GM12878 (cell line): ENCODE data around the gene NRM. TPM values are rescaled to one million over a fixed set of nuclear protein-coding genes. Genes with fewer than 3 reads are reported as not detected.

Experiments
- ATAC-seq: fragments of 200-7000 bp; cut with Tn5 transposase; 3 replicates; pipeline ENCODE4 v1.9.1; 2020; ENCODE audit warnings: mild to moderate bottlenecking, moderate library complexity
- BruUV-seq: library from RNA; stranded (reverse); fragments of 400-500 nt; replicated peaks from 2 replicates; lab custom pipeline; 2021; lab: Mats Ljungman, UMichigan
- CTCF ChIA-PET: fragments of 300-600 bp; sonication (Branson Sonifier 250); formaldehyde crosslinking; extraction: SDS; loops from one replicate; lab custom pipeline; 2021; ENCODE audit warnings: inconsistent platforms; lab: Yijun Ruan, JAX
- POLR2A ChIA-PET: fragments of 350-600 bp; formaldehyde crosslinking; extraction: SDS; loops from one replicate; lab custom pipeline; 2021; ENCODE audit warnings: inconsistent platforms; lab: Charles Lee
- RAD21 ChIA-PET: fragments of 300-600 bp; sonication (Branson Sonifier 250); formaldehyde crosslinking; loops from one replicate; lab custom pipeline; 2023; ENCODE audit warnings: antibody characterized with exemption; ENCODE audit not compliant: unreplicated experiment; lab: Charles Lee
- SMC1A ChIA-PET: fragments of 300-600 bp; sonication (Branson Sonifier 250); formaldehyde crosslinking; loops from one replicate; lab custom pipeline; 2023; ENCODE audit not compliant: unreplicated experiment, uncharacterized antibody; lab: Charles Lee
- DNase-seq: peaks from one replicate; pipeline ENCODE4 v3.0.0-alpha.2; 2011; ENCODE audit warnings: low read depth, low spot score
- FAIRE-seq: peaks from 3 replicates; lab custom pipeline; 2011; peaks lifted over from hg19 to GRCh38; lab: Jason Lieb, UNC
- H2AFZ ChIP-seq: 2 replicates; pipeline ENCODE4 v1.6.0; 2011; ENCODE audit warnings: low read depth, low read length, control low read depth; ENCODE audit not compliant: control insufficient read depth
- H3K27ac ChIP-seq: 2 replicates; pipeline ENCODE4 v1.5.1; 2011; ENCODE audit warnings: control low read depth; ENCODE audit not compliant: control insufficient read depth, insufficient read depth
- H3K27me3 ChIP-seq, 2 experiments: replicated peaks in 1 of 2; 2 replicates each; pipeline versions ENCODE4 v1.6.0 to v1.6.1; 2011; ENCODE audit warnings: low read length in 1 of 2; ENCODE audit not compliant: control insufficient read depth in 2 of 2, insufficient read depth in 2 of 2
- H3K36me3 ChIP-seq, 2 experiments: 2 replicates each; pipeline ENCODE4 v1.5.1; 2011; ENCODE audit warnings: low read length in 1 of 2; ENCODE audit not compliant: control insufficient read depth in 2 of 2, insufficient read depth in 2 of 2
- H3K4me1 ChIP-seq: 2 replicates; pipeline ENCODE4 v1.6.1; 2011; ENCODE audit warnings: mild to moderate bottlenecking, low read length, moderate library complexity, mixed read lengths; ENCODE audit not compliant: control insufficient read depth, insufficient read depth
- H3K4me2 ChIP-seq: 2 replicates; pipeline ENCODE4 v1.6.0; 2011; ENCODE audit warnings: control low read depth; ENCODE audit not compliant: control insufficient read depth, insufficient read depth
- H3K4me3 ChIP-seq: fragments of 200-600 bp; sonication (generic); 2 replicates; pipeline ENCODE4 v1.5.1; 2016
- H3K79me2 ChIP-seq: 2 replicates; pipeline ENCODE4 v1.6.0; 2011; ENCODE audit warnings: low read length; ENCODE audit not compliant: control insufficient read depth, insufficient read depth
- H3K9ac ChIP-seq: 2 replicates; pipeline ENCODE4 v1.8.0; 2011; ENCODE audit warnings: low read length, control low read depth, mixed read lengths; ENCODE audit not compliant: control insufficient read depth, insufficient read depth
- H3K9me3 ChIP-seq: replicated peaks from 3 replicates; pipeline ENCODE4 v1.5.1; 2011; ENCODE audit warnings: mild to moderate bottlenecking, low read length; ENCODE audit not compliant: control insufficient read depth, insufficient read depth
- H4K20me1 ChIP-seq: 2 replicates; pipeline ENCODE4 v1.6.0; 2011; ENCODE audit not compliant: control insufficient read depth, insufficient read depth
- CEBPB ChIP-seq, 2 experiments: fragments of 150-350 bp in 1 of 2; IDR thresholded peaks; 2 replicates each; pipeline ENCODE4 v1.6.1; 2012 to 2014; ENCODE audit warnings: low read depth in 2 of 2, low read length in 2 of 2, borderline replicate concordance in 1 of 2, inconsistent platforms in 1 of 2
- ELK1 ChIP-seq: IDR thresholded peaks from 2 replicates; pipeline ENCODE4 v1.6.1; 2012; ENCODE audit warnings: low read depth, low read length, improper control_type of control experiment
- ETV6 ChIP-seq, 2 experiments: fragments of 450-650 bp in 1 of 2; IDR thresholded peaks in 1 of 2; conservative IDR thresholded peaks in 1 of 2; 2 replicates each; pipeline ENCODE4 v1.6.1; 2014; ENCODE audit warnings: antibody characterized with exemption in 1 of 2, borderline replicate concordance in 1 of 2, low read depth in 1 of 2, mild to moderate bottlenecking in 1 of 2, moderate library complexity in 1 of 2
- HCFC1 ChIP-seq: fragments of 150-350 bp; IDR thresholded peaks from 2 replicates; pipeline ENCODE4 v1.6.1; 2014; ENCODE audit warnings: low read length
- KDM1A ChIP-seq: fragments of 200-600 bp; sonication (generic); IDR thresholded peaks from 2 replicates; pipeline ENCODE4 v1.6.1; 2016; ENCODE audit warnings: borderline replicate concordance
- KLF5 ChIP-seq: fragments of 450-650 bp; IDR thresholded peaks from 2 replicates; pipeline ENCODE4 v1.6.1; 2014; ENCODE audit warnings: mild to moderate bottlenecking; ENCODE audit not compliant: partially characterized antibody
- LARP7 ChIP-seq: fragments of 450-650 bp; IDR thresholded peaks from 2 replicates; pipeline ENCODE4 v1.6.1; 2017; ENCODE audit warnings: mild to moderate bottlenecking
- NFYA ChIP-seq: IDR thresholded peaks from 2 replicates; pipeline ENCODE4 v1.6.1; 2011; ENCODE audit warnings: low read depth, mild to moderate bottlenecking, low read length, improper control_type of control experiment, borderline replicate concordance
- NRF1 ChIP-seq: conservative IDR thresholded peaks from 2 replicates; pipeline ENCODE4 v1.6.1; 2011; ENCODE audit warnings: mild to moderate bottlenecking, low read depth, low read length, improper control_type of control experiment
- PAX8 ChIP-seq: fragments of 450-650 bp; IDR thresholded peaks from 2 replicates; pipeline ENCODE4 v1.6.1; 2017; ENCODE audit warnings: mild to moderate bottlenecking, moderate library complexity
- PBX3 ChIP-seq: IDR thresholded peaks from 2 replicates; pipeline ENCODE4 v1.6.1; 2011; ENCODE audit warnings: mild to moderate bottlenecking, low read depth, low read length, moderate library complexity; ENCODE audit not compliant: insufficient replicate concordance
- RBBP5 ChIP-seq: fragments of 200-600 bp; sonication (generic); conservative IDR thresholded peaks from 2 replicates; pipeline ENCODE4 v1.6.1; 2016
- RCOR1 ChIP-seq: conservative IDR thresholded peaks from 2 replicates; pipeline ENCODE4 v1.6.1; 2012; ENCODE audit warnings: low read depth, low read length, improper control_type of control experiment
- SIX5 ChIP-seq: IDR thresholded peaks from 2 replicates; pipeline ENCODE4 v1.6.1; 2011; ENCODE audit warnings: mild to moderate bottlenecking, low read depth, low read length, moderate library complexity; ENCODE audit not compliant: severe bottlenecking
- SMAD5 ChIP-seq: IDR thresholded peaks from 2 replicates; pipeline ENCODE4 v1.6.1; 2016; ENCODE audit warnings: antibody characterized with exemption, low read depth
- SRF ChIP-seq, 2 experiments: IDR thresholded peaks; 2 replicates each; pipeline ENCODE4 v1.6.1; 2011; ENCODE audit warnings: low read depth in 2 of 2, low read length in 2 of 2, mild to moderate bottlenecking in 1 of 2, moderate library complexity in 1 of 2
- SUZ12 ChIP-seq: fragments of 200-600 bp; sonication (generic); IDR thresholded peaks from one replicate; pipeline ENCODE4 v1.6.1; 2018; ENCODE audit warnings: antibody characterized with exemption, mild to moderate bottlenecking; ENCODE audit not compliant: unreplicated experiment
- WGBS: methylation state at CpG from one replicate; pipeline ENCODE4 v1.1.6; 2016; ENCODE audit warnings: low lambda C conversion rate; ENCODE audit not compliant: insufficient replicate concordance, insufficient coverage; ENCODE audit errors: missing lambda C conversion rate; 5-methylcytosine and 5-hydroxymethylcytosine counted together
- in situ Hi-C: fragments of 300-500 bp; cut with MboI; formaldehyde crosslinking; loops from 9 replicates; pipeline ENCODE4 v1.14.3; 2018; ENCODE audit warnings: mixed read lengths
- intact Hi-C: fragments of 100-400 bp; cut with micrococcal nuclease; formaldehyde crosslinking; loops from one replicate; pipeline ENCODE4 v1.14.2; 2022; ENCODE audit not compliant: unreplicated experiment
- polyA plus RNA-seq, 11 experiments: library from polyadenylated mRNA; depleted of rRNA in 4 of 11; unstranded in 6 of 11; stranded (reverse) in 5 of 11; fragments of >200 nt; fragmentation: Nextera tagmentation in 4 of 11; fragmentation: Illumina TruSeq in 1 of 11; extraction: Ambion mirVana in 4 of 11; extraction: Trizol in 1 of 11; gene quantifications; 1 replicate in 1 of 11; 2 replicates in 10 of 11; pipeline versions ENCODE4 v1.2.1 to v1.2.3, GENCODE V29; 2011 to 2016; ENCODE audit warnings: inconsistent platforms in 2 of 11, missing spikeins in 2 of 11, low read depth in 1 of 11
- total RNA-seq, 4 experiments: library from RNA; depleted of rRNA in 3 of 4; stranded (reverse); fragments of >200 nt in 3 of 4; fragmentation: Illumina TruSeq in 1 of 4; extraction: Trizol in 1 of 4; gene quantifications; 2 replicates each; pipeline versions ENCODE4 v1.2.1 to v1.2.3, GENCODE V29; 2013 to 2021
- TF ChIP-seq, protein P1 (sequence below): IDR thresholded peaks from 2 replicates; pipeline ENCODE4 v1.6.1; 2012; ENCODE audit warnings: mild to moderate bottlenecking, low read depth, low read length

Gene NRM
- total and polyA plus RNA-seq, 10 of the 15 experiments (the other 5 are each of a cell fraction or from before 2014, with no cell fraction given) = 15.4 to 46.7 (median 29.0) TPM

- TF ChIP-seq PAX8 (no peak), KLF5 (no peak)
Measured at GRCh38 chr6:30657454-30657853, 33.3 kb downstream of the NRM start (continued).

GRCh38 chr6:30656513-30656912, 34.3 kb downstream of the NRM start:
- in situ Hi-C loops = no loop called here
- WGBS = 90% methylated on average over 7 of the region's 7 CpGs
- Histone ChIP-seq H3K9me3 (no peaks in the 10 kb centered on the region), H3K79me2 (no peaks in the 10 kb centered on the region), H3K36me3 (peaks cover 32 to 37% of the 10 kb centered on the region in 2 experiments), H3K27ac (no peak overlapping the region), H3K4me3 (no peak overlapping the region), H4K20me1 (no peaks in the 10 kb centered on the region), H2AFZ (no peak overlapping the region), H3K4me1 (no peaks in the 10 kb centered on the region), H3K4me2 (no peak overlapping the region), H3K27me3 (no peaks in the 10 kb centered on the region), H3K9ac (no peak overlapping the region)
- RAD21 ChIA-PET = no interaction called here
- ATAC-seq (no peak), DNase-seq (no peak), FAIRE-seq (no peak)
- intact Hi-C loops = no loop called here
- POLR2A ChIA-PET = interaction anchor here (0.6 kb wide), 1 partner anchor 8 kb away, joined by 3 read pairs; no protein-coding TSS in a partner anchor
- SMC1A ChIA-PET = interaction anchor here (1.6 kb wide), 1 partner anchor 9 kb away, joined by 6 read pairs; no protein-coding TSS in a partner anchor
- CTCF ChIA-PET = no interaction called here
- no TSS peak for BruUV-seq
- no peak for TF ChIP-seq SRF (IDR thresholded peaks at IDR 0.05; ENCODE audit: low read depth in 2 of 2, low read length in 2 of 2)
- no peak for TF ChIP-seq ETV6 (conservative IDR thresholded peaks at IDR 0.05 in 1 of 2, IDR thresholded peaks at IDR 0.05 in 1 of 2; ENCODE audit: borderline replicate concordance in 1 of 2, low read depth in 1 of 2)
- no peak for TF ChIP-seq NFYA
- no peak for TF ChIP-seq PBX3
- no peak for TF ChIP-seq NRF1
- no peak for TF ChIP-seq SMAD5
- TF ChIP-seq RBBP5 = no peak
- no peak for TF ChIP-seq SUZ12
- TF ChIP-seq CEBPB (IDR thresholded peaks at IDR 0.05; ENCODE audit: borderline replicate concordance in 1 of 2, low read depth in 2 of 2, low read length in 2 of 2) = no peak
- TF ChIP-seq, protein P1, sequence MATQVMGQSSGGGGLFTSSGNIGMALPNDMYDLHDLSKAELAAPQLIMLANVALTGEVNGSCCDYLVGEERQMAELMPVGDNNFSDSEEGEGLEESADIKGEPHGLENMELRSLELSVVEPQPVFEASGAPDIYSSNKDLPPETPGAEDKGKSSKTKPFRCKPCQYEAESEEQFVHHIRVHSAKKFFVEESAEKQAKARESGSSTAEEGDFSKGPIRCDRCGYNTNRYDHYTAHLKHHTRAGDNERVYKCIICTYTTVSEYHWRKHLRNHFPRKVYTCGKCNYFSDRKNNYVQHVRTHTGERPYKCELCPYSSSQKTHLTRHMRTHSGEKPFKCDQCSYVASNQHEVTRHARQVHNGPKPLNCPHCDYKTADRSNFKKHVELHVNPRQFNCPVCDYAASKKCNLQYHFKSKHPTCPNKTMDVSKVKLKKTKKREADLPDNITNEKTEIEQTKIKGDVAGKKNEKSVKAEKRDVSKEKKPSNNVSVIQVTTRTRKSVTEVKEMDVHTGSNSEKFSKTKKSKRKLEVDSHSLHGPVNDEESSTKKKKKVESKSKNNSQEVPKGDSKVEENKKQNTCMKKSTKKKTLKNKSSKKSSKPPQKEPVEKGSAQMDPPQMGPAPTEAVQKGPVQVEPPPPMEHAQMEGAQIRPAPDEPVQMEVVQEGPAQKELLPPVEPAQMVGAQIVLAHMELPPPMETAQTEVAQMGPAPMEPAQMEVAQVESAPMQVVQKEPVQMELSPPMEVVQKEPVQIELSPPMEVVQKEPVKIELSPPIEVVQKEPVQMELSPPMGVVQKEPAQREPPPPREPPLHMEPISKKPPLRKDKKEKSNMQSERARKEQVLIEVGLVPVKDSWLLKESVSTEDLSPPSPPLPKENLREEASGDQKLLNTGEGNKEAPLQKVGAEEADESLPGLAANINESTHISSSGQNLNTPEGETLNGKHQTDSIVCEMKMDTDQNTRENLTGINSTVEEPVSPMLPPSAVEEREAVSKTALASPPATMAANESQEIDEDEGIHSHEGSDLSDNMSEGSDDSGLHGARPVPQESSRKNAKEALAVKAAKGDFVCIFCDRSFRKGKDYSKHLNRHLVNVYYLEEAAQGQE = no peak
- TF ChIP-seq RCOR1 = no peak
- TF ChIP-seq ELK1 = no peak
- TF ChIP-seq HCFC1 = no peak
- no peak for TF ChIP-seq SIX5
- TF ChIP-seq LARP7 = no peak
- TF ChIP-seq KDM1A = no peak
